Iris pigment epithelial cell (primary cell): Measurements from ENCODE around the gene MGARP.

Source experiments
- DNase-seq: peaks from one replicate; pipeline ENCODE4 v3.0.0-alpha.2; 2011; ENCODE audit warnings: low read depth

MGARP gene

DNA sequence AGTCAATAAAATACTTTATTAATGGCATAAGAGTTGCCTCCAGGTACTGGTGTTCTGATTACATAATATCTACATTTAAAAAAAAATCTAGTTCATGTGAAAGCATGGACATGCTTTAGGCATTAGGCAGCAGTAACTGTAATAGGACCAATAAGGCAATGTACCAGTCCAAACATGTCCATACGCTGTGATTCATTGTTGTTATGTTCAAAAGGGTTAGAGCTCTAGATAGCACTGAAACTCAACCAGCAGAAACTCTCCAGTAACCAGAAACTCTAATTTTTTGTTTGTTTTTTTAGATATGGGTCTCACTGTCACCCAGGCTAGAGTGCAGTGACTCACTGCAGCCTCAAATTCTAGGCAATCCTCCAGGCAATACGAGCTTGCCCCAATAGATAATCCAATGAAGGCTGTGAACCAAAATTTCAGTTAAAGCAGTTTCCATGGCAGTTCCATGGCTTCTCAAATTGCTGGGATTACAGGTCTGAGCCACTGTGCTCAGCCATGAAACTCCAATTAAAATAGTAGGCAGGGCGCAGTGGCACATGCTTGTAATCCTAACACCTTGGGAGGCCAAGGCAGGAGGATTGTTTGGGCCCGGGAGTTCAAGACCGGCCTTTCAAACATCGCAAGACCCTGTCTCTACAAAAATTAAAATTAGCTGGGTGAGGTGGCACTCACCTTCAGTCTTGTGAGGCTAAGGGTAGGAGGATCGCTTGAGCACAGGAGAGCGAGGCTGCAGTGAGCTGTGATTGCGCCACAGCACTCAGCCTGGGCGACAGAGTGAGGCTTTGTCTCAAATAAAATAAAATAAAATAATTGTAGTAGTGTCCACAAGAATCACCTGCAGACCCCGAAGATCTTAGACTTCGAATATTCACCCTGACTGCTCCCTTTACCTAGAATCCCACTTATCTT, 36.3 kb downstream of the MGARP start:
- DNase-seq: peak; percentile 99

DNA sequence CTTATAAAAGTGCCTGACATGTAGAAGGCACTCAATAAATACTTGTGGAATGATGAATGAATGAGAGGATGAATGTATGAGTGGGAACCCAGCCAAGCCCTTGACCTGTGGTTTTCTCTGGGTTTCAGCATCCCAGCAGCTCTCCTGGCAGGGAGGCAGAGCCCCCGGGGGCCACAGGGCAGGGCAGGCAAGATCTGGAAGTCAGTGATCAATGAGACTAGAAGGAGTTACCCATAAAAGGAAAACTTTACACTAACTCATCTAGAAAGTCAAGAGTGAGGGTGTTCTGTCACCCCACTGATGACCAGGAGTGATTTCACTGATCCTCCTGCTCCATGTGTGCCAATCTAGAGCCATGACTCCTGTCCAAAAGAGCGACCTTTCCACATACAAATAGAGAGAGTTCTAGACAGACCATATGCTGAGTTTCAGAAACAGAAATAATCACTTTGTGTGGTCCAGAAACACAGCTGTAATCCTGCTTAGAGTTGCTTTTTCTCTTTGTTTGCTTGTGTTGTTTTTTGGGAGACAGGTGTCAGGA, 37.4 kb downstream of the MGARP start:
- peak; percentile 88 for DNase-seq

DNA sequence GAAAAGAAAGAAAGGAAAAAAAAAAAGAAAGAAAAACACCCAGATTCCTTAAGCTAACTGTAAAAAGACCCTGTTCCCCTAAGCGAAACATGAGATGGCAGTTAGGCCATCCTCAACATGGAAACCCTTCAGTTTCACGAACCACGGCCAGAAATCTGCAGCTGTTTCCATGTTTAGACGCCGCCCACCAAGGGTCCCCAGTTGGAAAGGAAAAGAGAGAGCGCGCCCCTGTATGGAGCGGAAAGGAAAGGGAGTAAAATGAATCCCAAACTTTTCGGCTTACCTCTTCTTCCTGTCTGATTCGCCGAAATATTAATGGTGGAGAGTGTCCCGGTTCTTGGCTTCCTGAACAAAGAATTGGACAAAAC, 38.3 kb downstream of the MGARP start:
- no peak for DNase-seq

DNA sequence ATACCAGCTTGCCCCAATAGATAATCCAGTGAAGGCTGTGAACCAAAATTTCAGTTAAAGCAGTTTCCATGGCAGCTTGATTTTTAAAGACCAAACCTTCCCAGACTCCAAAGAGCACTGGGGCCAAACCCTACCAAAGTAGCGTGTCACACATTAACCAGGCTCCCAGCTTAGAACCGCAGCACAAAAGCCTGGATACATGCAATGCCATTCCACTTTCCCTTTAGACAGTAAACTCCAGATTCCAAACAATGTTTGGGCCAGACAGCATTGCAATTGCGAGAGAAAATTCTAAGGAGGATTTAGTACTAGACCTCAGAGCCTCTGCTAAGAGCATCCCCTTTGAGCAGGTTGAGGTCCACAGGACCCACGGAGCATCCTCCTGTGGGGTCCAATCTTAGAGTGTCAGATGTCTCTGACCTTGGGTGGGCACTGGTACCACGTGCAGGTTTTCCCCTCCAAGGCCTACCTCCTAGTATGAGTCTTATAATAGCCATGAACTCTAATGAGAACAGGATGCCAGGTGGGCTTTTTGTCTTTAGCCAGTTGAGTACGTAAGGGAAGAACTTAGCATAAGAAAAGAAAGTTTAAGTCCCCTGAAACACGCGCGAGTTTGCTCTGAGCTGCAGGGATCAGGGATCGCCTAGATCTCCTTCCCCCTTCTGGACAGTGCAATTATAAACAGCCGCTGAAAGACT, 38.8 kb downstream of the MGARP start:
- no peak for DNase-seq

GRCh38 chr4:139239127-139239772, 40.8 kb downstream of the MGARP start:
- DNase-seq: no peak

- no peak for DNase-seq
Observed at GRCh38 chr4:139234253-139234652, 45.8 kb downstream of the MGARP start.

DNA sequence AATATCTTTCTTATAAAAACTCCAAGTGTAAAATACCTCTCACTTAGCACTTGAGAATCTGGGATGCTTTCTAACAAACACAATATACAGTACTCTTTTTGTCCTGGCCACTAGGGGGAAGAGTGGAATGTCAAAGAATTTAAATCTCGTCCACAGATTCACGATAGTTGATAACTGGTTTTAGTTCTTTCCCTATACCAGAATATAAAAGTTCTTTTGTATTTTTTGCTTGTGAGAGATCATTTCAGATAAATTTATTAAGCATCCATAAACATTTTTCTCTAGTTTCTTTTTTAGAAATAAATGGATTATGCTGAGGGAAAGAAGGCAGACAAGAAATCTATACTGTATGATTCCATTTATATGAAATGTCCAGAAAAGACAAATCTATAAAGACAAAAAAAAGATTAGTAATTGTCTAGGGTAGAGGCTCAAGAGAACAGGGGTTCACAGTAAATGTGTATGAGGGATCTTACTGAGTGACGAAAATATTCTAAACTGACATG, 50.4 kb downstream of the MGARP start:
- DNase-seq: peak; percentile 68

- DNase-seq: no peak
Observed at GRCh38 chr4:139227729-139228404, 52.2 kb downstream of the MGARP start.

GRCh38 chr4:139223682-139224317, 56.2 kb downstream of the MGARP start:
- DNase-seq: peak; percentile 79

DNA sequence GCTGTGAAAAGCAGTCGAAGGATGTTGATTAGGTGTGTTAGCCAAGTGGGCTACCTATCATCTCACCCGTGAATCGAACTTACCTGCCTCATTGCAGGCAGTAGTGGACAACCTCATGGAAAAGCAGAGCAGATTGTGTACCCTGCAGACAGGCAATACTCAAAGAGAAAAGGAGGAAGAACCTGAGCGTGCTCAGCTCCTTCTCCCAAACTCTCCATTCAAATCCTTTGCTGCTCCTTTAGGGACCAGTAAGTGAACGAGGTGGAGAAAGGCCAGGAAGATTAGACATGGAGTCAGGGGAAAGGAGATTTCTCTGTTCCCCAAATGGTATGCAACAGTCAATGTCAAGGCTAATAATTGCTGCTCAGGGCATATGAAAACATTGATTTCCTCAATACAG, 57.8 kb downstream of the MGARP start:
- DNase-seq: no peak

- no peak for DNase-seq
Observed at GRCh38 chr4:139221687-139222086, 58.3 kb downstream of the MGARP start.

DNA sequence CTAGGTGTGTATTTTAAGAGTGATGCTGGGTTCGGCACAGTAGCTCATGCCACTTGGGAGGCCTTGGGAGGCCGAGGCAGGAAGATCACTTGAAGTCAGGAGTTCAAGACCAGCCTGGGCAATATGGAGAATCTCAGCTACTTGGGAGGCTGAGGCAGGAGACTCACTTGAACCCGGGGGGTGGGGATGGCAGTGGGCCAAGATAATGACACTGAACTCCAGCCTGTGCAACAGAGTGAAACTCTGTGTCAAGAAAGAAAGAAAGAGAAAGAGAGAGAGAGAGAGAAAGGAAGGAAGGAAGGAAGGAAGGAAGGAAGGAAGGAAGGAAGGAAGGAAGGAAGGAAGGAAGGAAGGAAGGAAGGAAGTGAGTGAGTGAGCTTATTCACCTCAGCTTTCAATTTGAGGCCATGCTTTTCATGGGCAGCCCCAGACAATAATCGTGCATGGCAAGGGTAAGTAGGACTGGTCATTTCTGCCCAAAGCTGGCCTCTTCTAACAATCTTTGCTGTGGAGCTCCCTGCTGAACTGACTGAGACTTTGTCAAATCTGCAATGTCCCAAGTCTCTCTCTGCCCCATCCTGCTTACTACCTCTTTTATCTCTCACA, 60.5 kb downstream of the MGARP start:
- no peak for DNase-seq
